PC-3 (cell line): ENCODE results near the gene RPL37A. TPM values are rescaled to one million over a fixed set of nuclear protein-coding genes. Genes with fewer than 3 reads are reported as not detected.

Experiments used
- ATAC-seq: fragments of 200-7000 bp; cut with Tn5 transposase; 2 replicates; pipeline ENCODE4 v1.9.1; 2020; ENCODE audit warnings: mild to moderate bottlenecking, moderate library complexity
- BruUV-seq: library from RNA; stranded (reverse); fragments of 400-500 nt; replicated peaks from 2 replicates; lab custom pipeline; 2021; lab: Mats Ljungman, UMichigan
- CTCF ChIA-PET: fragments of 300-600 bp; sonication (Branson Sonifier 250); formaldehyde crosslinking; loops from one replicate; lab custom pipeline; 2022; ENCODE audit warnings: antibody characterized with exemption; lab: Charles Lee
- POLR2A ChIA-PET: fragments of 300-600 bp; sonication (Branson Sonifier 250); formaldehyde crosslinking; loops from one replicate; lab custom pipeline; 2022; ENCODE audit warnings: antibody characterized with exemption; ENCODE audit not compliant: unreplicated experiment; lab: Charles Lee
- DNase-seq: peaks from one replicate; pipeline ENCODE4 v3.0.0-alpha.2; 2015
- H2AFZ ChIP-seq: fragments of 300-600 bp; sonication (generic); 2 replicates; pipeline ENCODE4 v1.6.0; 2016; ENCODE audit warnings: antibody characterized with exemption, low read length
- H3F3A ChIP-seq: fragments of 300-600 bp; sonication (generic); one replicate; pipeline ENCODE4 v1.6.0; 2017; ENCODE audit warnings: antibody characterized with exemption, low read length, control low read depth, mild to moderate bottlenecking; ENCODE audit not compliant: unreplicated experiment
- H3K27ac ChIP-seq: fragments of 300-600 bp; sonication (generic); 2 replicates; pipeline ENCODE4 v1.5.1; 2016; ENCODE audit warnings: mild to moderate bottlenecking, low read length
- H3K27me3 ChIP-seq: fragments of 300-600 bp; sonication (generic); 2 replicates; pipeline ENCODE4 v1.6.1; 2016; ENCODE audit warnings: low read length, mixed read lengths
- H3K36me3 ChIP-seq: fragments of 300-600 bp; sonication (generic); 2 replicates; pipeline ENCODE4 v1.6.1; 2016; ENCODE audit warnings: low read depth, mixed run types, low read length, mixed read lengths
- H3K4me1 ChIP-seq: fragments of 300-600 bp; sonication (generic); 2 replicates; pipeline ENCODE4 v1.5.1; 2016; ENCODE audit warnings: low read length; ENCODE audit not compliant: insufficient read depth
- H3K4me2 ChIP-seq: fragments of 300-600 bp; sonication (generic); 2 replicates; pipeline ENCODE4 v1.6.0; 2016; ENCODE audit warnings: low read length
- H3K4me3 ChIP-seq: fragments of 300-600 bp; sonication (generic); 2 replicates; pipeline ENCODE4 v1.5.1; 2016; ENCODE audit warnings: mild to moderate bottlenecking, low read length, mixed read lengths
- H3K79me2 ChIP-seq: fragments of 300-600 bp; sonication (generic); 2 replicates; pipeline ENCODE4 v1.6.1; 2017; ENCODE audit warnings: low read length, mixed read lengths
- H3K9ac ChIP-seq: fragments of 300-600 bp; sonication (generic); 2 replicates; pipeline ENCODE4 v1.6.0; 2016; ENCODE audit warnings: mild to moderate bottlenecking, low read length
- H3K9me2 ChIP-seq: fragments of 300-600 bp; sonication (generic); replicated peaks from 2 replicates; pipeline ENCODE4 v1.6.1; 2016; ENCODE audit warnings: mixed run types, low read length, mixed read lengths
- H3K9me3 ChIP-seq: fragments of 300-600 bp; sonication (generic); 2 replicates; pipeline ENCODE4 v1.6.1; 2016; ENCODE audit warnings: low read length, mixed read lengths
- H4K20me1 ChIP-seq: fragments of 300-600 bp; sonication (generic); 2 replicates; pipeline ENCODE4 v1.6.1; 2016; ENCODE audit warnings: low read length, mixed read lengths
- EZH2 ChIP-seq: fragments of 300-600 bp; sonication (generic); IDR thresholded peaks from one replicate; pipeline ENCODE4 v1.6.1; 2017; ENCODE audit warnings: antibody characterized with exemption, mild to moderate bottlenecking, low read length; ENCODE audit not compliant: unreplicated experiment
- EZH2phosphoT487 ChIP-seq: fragments of 300-600 bp; sonication (generic); IDR thresholded peaks from 2 replicates; pipeline ENCODE4 v1.6.1; 2018; ENCODE audit warnings: mild to moderate bottlenecking, antibody characterized with exemption, low read length, borderline replicate concordance
- intact Hi-C: fragments of 100-400 bp; cut with micrococcal nuclease; formaldehyde crosslinking; loops from 2 replicates; pipeline ENCODE4 v1.9.0; 2023
- total RNA-seq: library from RNA; depleted of rRNA; stranded (reverse); fragments of >200 nt; gene quantifications from 2 replicates; pipeline ENCODE4 v1.2.3, GENCODE V29; 2014
- TF ChIP-seq, protein P1 (sequence below): fragments of 300-600 bp; sonication (generic); conservative IDR thresholded peaks from 2 replicates; pipeline ENCODE4 v1.5.1; 2017; ENCODE audit warnings: antibody characterized with exemption, low read depth, mild to moderate bottlenecking, low read length

Gene RPL37A
- total RNA-seq, 1 experiment from 2014 or later = 2,472 TPM

DNA sequence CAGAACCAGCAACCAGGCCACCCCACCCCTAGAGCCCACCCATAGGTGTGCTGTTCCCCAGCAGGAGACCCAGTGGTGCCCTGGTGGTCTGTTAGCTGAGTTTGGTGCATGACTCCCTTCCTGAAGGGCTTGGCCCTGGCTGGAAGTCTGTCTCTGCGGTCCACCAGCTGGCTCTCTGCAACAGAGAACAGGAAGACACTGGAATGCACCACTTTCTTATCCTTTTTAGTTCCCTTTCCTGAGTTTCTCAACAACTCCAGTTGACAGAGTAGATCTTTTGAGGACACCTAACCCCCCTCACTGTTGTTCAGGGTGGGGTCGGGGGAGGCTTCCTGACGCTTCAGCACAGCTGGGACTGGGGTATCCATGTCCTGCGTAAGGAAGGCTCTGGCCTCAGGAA, 11.9 kb upstream of the RPL37A start:
- CTCF ChIA-PET = no interaction called here
- Histone ChIP-seq H3K27ac (no peak overlapping the region), H3K9me2 (no peaks in the 10 kb centered on the region), H3K9ac (no peak overlapping the region), H3K36me3 (no peaks in the 10 kb centered on the region), H3K27me3 (no peaks in the 10 kb centered on the region), H3K79me2 (no peaks in the 10 kb centered on the region), H3K4me1 (peaks cover 11% of the 10 kb centered on the region), H3K4me2 (no peak overlapping the region), H4K20me1 (no peaks in the 10 kb centered on the region), H3F3A (no peaks in the 10 kb centered on the region), H3K4me3 (no peak overlapping the region), H3K9me3 (no peaks in the 10 kb centered on the region), H2AFZ (no peak overlapping the region)
- no peak for TF ChIP-seq EZH2phosphoT487
- TF ChIP-seq EZH2 = no peak
- TF ChIP-seq, protein P1, sequence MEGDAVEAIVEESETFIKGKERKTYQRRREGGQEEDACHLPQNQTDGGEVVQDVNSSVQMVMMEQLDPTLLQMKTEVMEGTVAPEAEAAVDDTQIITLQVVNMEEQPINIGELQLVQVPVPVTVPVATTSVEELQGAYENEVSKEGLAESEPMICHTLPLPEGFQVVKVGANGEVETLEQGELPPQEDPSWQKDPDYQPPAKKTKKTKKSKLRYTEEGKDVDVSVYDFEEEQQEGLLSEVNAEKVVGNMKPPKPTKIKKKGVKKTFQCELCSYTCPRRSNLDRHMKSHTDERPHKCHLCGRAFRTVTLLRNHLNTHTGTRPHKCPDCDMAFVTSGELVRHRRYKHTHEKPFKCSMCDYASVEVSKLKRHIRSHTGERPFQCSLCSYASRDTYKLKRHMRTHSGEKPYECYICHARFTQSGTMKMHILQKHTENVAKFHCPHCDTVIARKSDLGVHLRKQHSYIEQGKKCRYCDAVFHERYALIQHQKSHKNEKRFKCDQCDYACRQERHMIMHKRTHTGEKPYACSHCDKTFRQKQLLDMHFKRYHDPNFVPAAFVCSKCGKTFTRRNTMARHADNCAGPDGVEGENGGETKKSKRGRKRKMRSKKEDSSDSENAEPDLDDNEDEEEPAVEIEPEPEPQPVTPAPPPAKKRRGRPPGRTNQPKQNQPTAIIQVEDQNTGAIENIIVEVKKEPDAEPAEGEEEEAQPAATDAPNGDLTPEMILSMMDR = no peak
- ATAC-seq (no peak), DNase-seq (no peak)
- BruUV-seq = no TSS peak
- intact Hi-C loops = no loop called here
- POLR2A ChIA-PET = no interaction called here

DNA sequence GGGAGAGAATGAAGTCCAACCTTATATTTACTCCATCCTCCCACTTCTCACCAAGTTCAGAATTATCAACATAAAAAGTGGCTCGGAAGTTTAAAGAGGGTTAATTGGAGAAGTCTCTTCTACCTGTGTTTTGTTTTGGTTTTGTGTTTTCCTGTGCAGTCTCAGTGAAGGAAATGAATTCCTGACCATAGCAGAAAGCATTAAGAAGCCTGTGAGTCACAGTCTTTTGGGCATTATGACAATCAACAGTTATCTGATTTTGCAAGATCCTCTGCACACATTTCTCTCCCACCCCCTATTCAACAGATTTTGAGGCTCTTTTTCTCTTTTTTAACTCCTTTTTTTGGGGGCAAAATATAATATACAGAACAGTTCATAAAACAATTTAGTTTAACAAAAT, 8.6 kb upstream of the RPL37A start:
- Histone ChIP-seq H3K4me1 (peaks cover 27% of the 10 kb centered on the region), H3K4me3 (no peak overlapping the region), H3K9ac (no peak overlapping the region), H3K4me2 (0 out of 2 replicates have a peak overlapping the region, but pooled peaks have one; percentile 7), H3K79me2 (no peaks in the 10 kb centered on the region), H4K20me1 (no peaks in the 10 kb centered on the region), H3K27me3 (no peaks in the 10 kb centered on the region), H3K9me3 (no peaks in the 10 kb centered on the region), H3K27ac (no peak overlapping the region), H3F3A (no peaks in the 10 kb centered on the region), H3K36me3 (no peaks in the 10 kb centered on the region), H3K9me2 (no peaks in the 10 kb centered on the region), H2AFZ (no peak overlapping the region)
- POLR2A ChIA-PET = no interaction called here
- peak; percentile 68 for DNase-seq
- CTCF ChIA-PET = no interaction called here
- peak; percentile 56 for ATAC-seq
- intact Hi-C loops = loop anchor here (10.0 kb wide), 2 partner anchors 175 to 375 kb away; no protein-coding TSS in a partner anchor
- TF ChIP-seq EZH2phosphoT487 = no peak
- no peak for TF ChIP-seq EZH2
- TF ChIP-seq, protein P1 = no peak
- BruUV-seq = no TSS peak

DNA sequence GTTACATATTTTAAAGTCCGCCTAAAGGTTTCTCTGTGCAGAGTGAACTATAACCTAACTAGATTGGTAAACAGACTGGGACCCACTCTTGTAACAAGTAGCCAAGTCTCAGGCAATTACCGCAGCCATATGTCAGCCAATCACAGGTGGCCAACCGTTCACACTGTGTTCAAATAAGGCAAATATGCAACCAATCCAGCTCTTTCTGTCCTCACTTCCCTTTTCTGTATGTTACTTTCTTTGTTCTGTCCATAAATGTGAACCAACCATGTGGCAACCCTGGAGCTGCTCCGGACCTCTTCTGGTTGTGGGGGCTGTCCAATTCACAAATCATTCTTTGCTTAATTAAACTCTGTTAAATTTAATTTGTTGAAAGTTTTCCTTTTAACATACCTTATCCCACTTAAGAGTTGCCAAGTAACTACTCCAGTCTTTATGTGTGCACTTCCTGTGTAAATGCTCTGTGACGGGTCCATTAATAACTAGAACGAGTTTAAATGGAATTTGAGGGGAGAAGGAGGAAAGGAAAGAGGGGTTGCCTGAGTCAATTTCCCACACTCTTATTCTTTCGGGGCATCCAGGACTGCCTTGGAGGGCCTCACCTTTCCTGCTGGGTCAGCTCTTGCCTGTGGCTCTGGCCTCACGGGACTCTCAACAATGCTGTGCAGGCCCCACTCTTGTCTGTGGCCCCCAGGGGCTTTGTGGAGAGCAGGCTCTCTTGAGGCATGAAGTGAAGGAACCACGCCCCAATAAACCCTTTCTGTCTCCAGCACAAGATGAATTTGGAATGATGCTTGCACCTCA, 6.6 kb upstream of the RPL37A start:
- POLR2A ChIA-PET = interaction anchor here (0.6 kb wide), 1 partner anchor 9 kb away, joined by 4 read pairs; no protein-coding TSS in a partner anchor
- no TSS peak for BruUV-seq
- H2AFZ ChIP-seq = no peak overlapping the region
- H3K27ac ChIP-seq = 0 out of 2 replicates have a peak overlapping the region, but pooled peaks have one; percentile 5
- no peaks in the 10 kb centered on the region for H4K20me1 ChIP-seq
- peaks cover 35% of the 10 kb centered on the region for H3K4me1 ChIP-seq
- TF ChIP-seq EZH2phosphoT487 (no peak), EZH2 (no peak)
- TF ChIP-seq, protein P1 = no peak
- intact Hi-C loops = loop anchor here (10.0 kb wide), 2 partner anchors 177 to 377 kb away; no protein-coding TSS in a partner anchor
- no peaks in the 10 kb centered on the region for H3K9me3 ChIP-seq
- H3F3A ChIP-seq = no peaks in the 10 kb centered on the region
- CTCF ChIA-PET = no interaction called here
- no peaks in the 10 kb centered on the region for H3K36me3 ChIP-seq
- no peak overlapping the region for H3K4me3 ChIP-seq
- H3K9ac ChIP-seq = no peak overlapping the region
- no peaks in the 10 kb centered on the region for H3K9me2 ChIP-seq
- no peak overlapping the region for H3K4me2 ChIP-seq
- DNase-seq = no peak
- no peak for ATAC-seq
- H3K79me2 ChIP-seq = no peaks in the 10 kb centered on the region
- no peaks in the 10 kb centered on the region for H3K27me3 ChIP-seq
